HUES64 (cell line): ENCODE measurements around the gene ORM2. TPM values are rescaled to one million over a fixed set of nuclear protein-coding genes. Genes with fewer than 3 reads are reported as not detected.
"Not testable (repeated sequence)": the region's sequence is repeated elsewhere in the genome, so short reads cannot be mapped to it uniquely, and the experiment has no call there.

Experiments used
- H3K27ac ChIP-seq: 2 replicates; pipeline ENCODE4 v1.7.0; 2013; ENCODE audit warnings: low read depth, low read length, inconsistent platforms
- H3K27me3 ChIP-seq: 2 replicates; pipeline ENCODE4 v1.6.1; 2013; ENCODE audit warnings: mild to moderate bottlenecking, low read length; ENCODE audit not compliant: insufficient read depth
- H3K36me3 ChIP-seq: 2 replicates; pipeline ENCODE4 v1.6.1; 2013; ENCODE audit warnings: mild to moderate bottlenecking, low read length; ENCODE audit not compliant: insufficient read depth
- H3K4me1 ChIP-seq: 2 replicates; pipeline ENCODE4 v1.6.1; 2013; ENCODE audit warnings: mild to moderate bottlenecking, low read length, moderate library complexity; ENCODE audit not compliant: insufficient read depth
- H3K4me3 ChIP-seq: 2 replicates; pipeline ENCODE4 v1.5.1; 2013; ENCODE audit warnings: mild to moderate bottlenecking, low read length, moderate library complexity
- H3K9ac ChIP-seq: 2 replicates; pipeline ENCODE4 v1.6.1; 2013; ENCODE audit warnings: mild to moderate bottlenecking, low read depth, low read length
- H3K9me3 ChIP-seq: 2 replicates; pipeline ENCODE4 v1.6.1; 2013; ENCODE audit warnings: low read depth, low read length; ENCODE audit not compliant: insufficient read depth
- WGBS: fragments of 150-250, 120-280 bp; methylation state at CpG from one replicate; pipeline ENCODE4 v1.1.7; 2013; ENCODE audit warnings: missing lambda C conversion rate; 5-methylcytosine and 5-hydroxymethylcytosine counted together
- polyA plus RNA-seq, 2 experiments: library from polyadenylated mRNA; stranded (reverse); fragments of 50-300 nt; gene quantifications; one replicate each; pipeline ENCODE4 v1.2.3, GENCODE V29; 2013

Gene ORM2
- polyA plus RNA-seq (2013, experiment 1 of 2) = 1.3 TPM
- polyA plus RNA-seq (2013, experiment 2 of 2) = 0.82 TPM

- H3K9me3 ChIP-seq, H3K27me3 ChIP-seq, H3K27ac ChIP-seq, H3K4me1 ChIP-seq, H3K36me3 ChIP-seq, H3K9ac ChIP-seq, H3K4me3 ChIP-seq: not testable (repeated sequence)
- WGBS = 83% methylated on average over 1 of the region's 10 CpGs
These were observed at the start of gene ORM2 for GRCh38 chr9:114329625-114330022. Gene ORM2, plus strand, starts transcription at chr9:114329869. Its CDS starts 36 bp downstream, at chr9:114329905.

DNA sequence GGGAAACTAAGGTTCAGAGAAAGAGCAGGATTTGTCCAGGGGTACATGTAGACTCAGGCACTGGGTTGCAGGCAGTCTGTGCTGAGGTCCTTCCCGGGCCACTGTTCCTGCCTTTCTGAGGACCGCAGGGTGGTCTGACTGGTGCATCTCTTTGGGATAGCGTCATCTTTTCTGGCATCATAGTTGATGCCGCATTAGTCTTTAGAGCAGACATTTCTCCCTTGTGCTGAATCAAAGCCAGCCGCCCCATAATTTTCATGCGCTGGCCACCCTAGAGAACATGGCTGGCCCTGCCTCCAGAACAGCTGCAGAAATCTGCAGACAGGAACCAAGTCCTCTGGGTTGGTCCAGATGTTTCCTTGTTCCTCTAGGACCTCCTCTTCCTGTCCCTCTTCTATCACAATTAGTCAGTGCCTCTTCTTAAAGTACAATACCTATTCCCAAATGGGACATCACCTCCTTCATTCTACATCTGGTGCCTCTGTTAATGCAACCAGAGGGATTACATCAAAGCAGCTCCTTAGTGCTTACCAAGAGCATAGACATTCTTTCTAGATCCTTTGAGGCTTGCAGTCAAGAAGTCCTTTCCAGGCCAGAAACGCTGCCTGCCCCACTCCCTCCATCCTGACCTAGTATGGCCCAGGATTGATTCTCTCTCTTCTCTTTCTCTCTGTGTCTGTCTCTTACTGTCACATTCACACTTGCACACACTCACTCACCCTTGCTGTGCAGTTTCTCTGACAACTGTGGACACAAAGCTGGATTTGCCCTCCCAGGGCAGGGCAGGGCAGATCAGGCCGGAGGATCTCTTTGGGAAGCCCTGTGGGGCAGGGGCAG is 48.8 kb upstream of the ORM2 start:
- WGBS = 96% methylated on average over 8 of the region's 8 CpGs
- H3K36me3 ChIP-seq = peaks cover 6% of the 10 kb centered on the region
- H3K4me3 ChIP-seq = no peak overlapping the region
- no peaks in the 10 kb centered on the region for H3K27me3 ChIP-seq
- H3K27ac ChIP-seq = no peak overlapping the region
- H3K9me3 ChIP-seq = no peaks in the 10 kb centered on the region
- no peak overlapping the region for H3K9ac ChIP-seq
- H3K4me1 ChIP-seq = peaks cover 2% of the 10 kb centered on the region; the same call in 1 of the 2 replicates

- no peaks in the 10 kb centered on the region for H3K9me3 ChIP-seq
- peaks cover 4% of the 10 kb centered on the region; the same call in 1 of the 2 replicates for H3K36me3 ChIP-seq
- no peak overlapping the region for H3K27ac ChIP-seq
- H3K27me3 ChIP-seq = no peaks in the 10 kb centered on the region
- H3K4me1 ChIP-seq = peaks cover 3% of the 10 kb centered on the region; the same call in 1 of the 2 replicates
- no peak overlapping the region for H3K9ac ChIP-seq
- no peak overlapping the region for H3K4me3 ChIP-seq
- whole genome bisulfite sequencing = 94% methylated on average over 12 of the region's 12 CpGs
These were observed 48.1 kb upstream of the ORM2 start for GRCh38 chr9:114281473-114282103.

GRCh38 chr9:114282104-114282485 is 47.6 kb upstream of the ORM2 start:
- peaks cover 4% of the 10 kb centered on the region; the same call in 1 of the 2 replicates for H3K36me3 ChIP-seq
- no peaks in the 10 kb centered on the region for H3K9me3 ChIP-seq
- WGBS = 89% methylated on average over 10 of the region's 10 CpGs
- no peaks in the 10 kb centered on the region for H3K27me3 ChIP-seq
- H3K9ac ChIP-seq = no peak overlapping the region
- no peak overlapping the region for H3K4me3 ChIP-seq
- no peak overlapping the region for H3K27ac ChIP-seq
- H3K4me1 ChIP-seq = peaks cover 3% of the 10 kb centered on the region; the same call in 1 of the 2 replicates

- Histone ChIP-seq H3K27me3 (no peaks in the 10 kb centered on the region), H3K9ac (no peak overlapping the region), H3K9me3 (no peaks in the 10 kb centered on the region), H3K4me1 (peaks cover 3% of the 10 kb centered on the region; the same call in 1 of the 2 replicates), H3K36me3 (peaks cover 4% of the 10 kb centered on the region; the same call in 1 of the 2 replicates), H3K4me3 (no peak overlapping the region), H3K27ac (no peak overlapping the region)
- WGBS = 94% methylated on average over 6 of the region's 6 CpGs
These were observed 47.2 kb upstream of the ORM2 start for GRCh38 chr9:114282507-114282906.

DNA sequence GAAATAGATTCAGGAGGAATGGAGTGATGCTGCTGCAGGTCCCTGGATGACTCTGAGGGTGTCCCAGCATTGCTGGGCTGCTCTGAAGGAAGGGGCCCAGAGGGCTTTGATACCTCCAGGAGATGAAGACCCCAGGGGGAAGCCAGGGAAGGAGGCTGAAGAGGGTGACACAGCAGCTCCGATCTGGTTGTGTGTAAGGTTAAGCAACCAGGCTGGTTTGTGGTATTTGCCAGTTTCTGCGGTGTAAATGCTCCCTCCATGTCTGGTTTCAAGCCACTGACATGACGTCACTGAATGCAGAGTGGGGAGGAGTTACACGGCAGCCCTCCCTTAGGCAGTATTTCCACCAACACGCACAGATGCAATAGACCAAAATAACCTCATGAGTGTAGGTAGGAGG is 46.7 kb upstream of the ORM2 start:
- H3K9me3 ChIP-seq = no peaks in the 10 kb centered on the region
- peaks cover 4% of the 10 kb centered on the region; the same call in 1 of the 2 replicates for H3K36me3 ChIP-seq
- WGBS = 81% methylated on average over 5 of the region's 5 CpGs
- no peaks in the 10 kb centered on the region for H3K27me3 ChIP-seq
- H3K4me3 ChIP-seq = no peak overlapping the region
- H3K9ac ChIP-seq = no peak overlapping the region
- H3K27ac ChIP-seq = no peak overlapping the region
- peaks cover 5% of the 10 kb centered on the region for H3K4me1 ChIP-seq

DNA sequence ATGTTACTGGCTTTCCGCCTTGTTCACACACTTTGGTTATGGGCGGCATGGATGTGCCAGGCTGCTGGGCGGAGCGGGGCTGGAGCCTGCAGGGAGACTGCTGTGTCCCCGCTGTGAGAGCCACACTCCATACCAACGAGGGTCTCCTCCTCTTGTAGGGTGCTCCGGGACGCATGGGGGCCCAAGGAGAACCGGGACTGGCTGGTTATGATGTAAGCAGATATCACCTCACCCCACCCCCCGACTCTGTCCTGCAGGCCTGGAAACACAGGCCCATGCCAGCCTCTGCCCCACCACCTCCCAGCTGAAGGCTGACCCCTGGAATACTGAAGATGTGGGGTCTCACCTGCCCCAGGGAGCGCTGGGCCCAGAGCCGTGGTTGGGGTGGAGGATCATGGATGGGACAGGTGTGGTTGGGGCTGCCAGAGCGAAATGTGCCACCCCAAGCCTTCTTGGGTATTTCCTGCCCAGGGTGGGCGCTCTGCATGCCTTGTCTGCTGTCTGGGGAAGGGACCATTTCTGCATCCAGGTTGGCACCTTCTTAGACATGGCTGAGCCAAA is 46.0 kb upstream of the ORM2 start:
- H3K27ac ChIP-seq = no peak overlapping the region
- H3K9me3 ChIP-seq = no peaks in the 10 kb centered on the region
- 92% methylated on average over 14 of the region's 14 CpGs for WGBS
- no peaks in the 10 kb centered on the region for H3K27me3 ChIP-seq
- H3K4me3 ChIP-seq = no peak overlapping the region
- H3K4me1 ChIP-seq = peaks cover 12% of the 10 kb centered on the region
- peaks cover 4% of the 10 kb centered on the region; the same call in 1 of the 2 replicates for H3K36me3 ChIP-seq
- no peak overlapping the region for H3K9ac ChIP-seq

DNA sequence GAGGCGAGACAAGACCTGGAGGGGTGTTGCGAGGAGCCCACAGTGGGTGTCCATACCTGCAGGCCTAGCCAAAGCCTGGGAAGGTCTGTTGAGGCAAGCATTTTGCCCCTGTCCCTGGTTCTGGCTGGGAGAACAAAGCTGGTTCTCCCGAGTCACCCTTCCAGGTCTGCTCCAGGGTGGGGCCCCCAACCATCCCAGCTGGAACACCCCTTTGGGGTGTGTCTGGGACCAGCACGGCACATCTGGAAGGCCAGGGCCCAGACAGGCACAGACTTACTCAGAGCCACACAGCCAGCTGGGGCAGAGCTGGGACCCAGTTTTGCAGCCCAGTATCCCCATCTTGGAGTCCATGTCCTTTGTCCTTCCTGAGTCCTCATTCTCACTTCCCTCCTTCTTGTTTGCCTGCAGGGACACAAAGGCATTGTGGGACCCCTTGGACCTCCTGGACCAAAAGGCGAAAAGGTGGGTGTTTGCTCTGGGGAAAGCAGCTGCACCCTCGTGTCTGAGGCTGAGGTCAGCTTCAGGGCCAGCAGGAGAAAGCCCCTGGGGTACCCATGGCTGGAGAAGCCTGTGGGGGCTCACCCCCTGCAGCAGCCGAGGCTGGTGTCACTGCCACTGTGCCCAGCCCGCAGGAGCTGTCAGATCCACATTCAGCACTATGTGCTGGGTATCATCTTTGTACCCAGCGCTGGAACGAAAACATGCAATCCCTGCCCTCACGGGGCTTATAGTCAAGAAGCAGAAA is 45.2 kb upstream of the ORM2 start:
- Histone ChIP-seq H3K36me3 (peaks cover 4% of the 10 kb centered on the region; the same call in 1 of the 2 replicates), H3K27me3 (no peaks in the 10 kb centered on the region), H3K27ac (no peak overlapping the region), H3K9ac (no peak overlapping the region), H3K4me1 (peaks cover 13% of the 10 kb centered on the region), H3K9me3 (no peaks in the 10 kb centered on the region), H3K4me3 (no peak overlapping the region)
- 88% methylated on average over 11 of the region's 11 CpGs for WGBS

- H3K27me3 ChIP-seq = no peaks in the 10 kb centered on the region
- H3K27ac ChIP-seq = no peak overlapping the region; the same call in 1 of the 2 replicates
- peaks cover 4% of the 10 kb centered on the region; the same call in 1 of the 2 replicates for H3K36me3 ChIP-seq
- no peak overlapping the region for H3K4me3 ChIP-seq
- peaks cover 13% of the 10 kb centered on the region for H3K4me1 ChIP-seq
- no peak overlapping the region for H3K9ac ChIP-seq
- WGBS = 57% methylated on average over 20 of the region's 20 CpGs
- no peaks in the 10 kb centered on the region for H3K9me3 ChIP-seq
These were observed 44.4 kb upstream of the ORM2 start for GRCh38 chr9:114285166-114285867.

DNA sequence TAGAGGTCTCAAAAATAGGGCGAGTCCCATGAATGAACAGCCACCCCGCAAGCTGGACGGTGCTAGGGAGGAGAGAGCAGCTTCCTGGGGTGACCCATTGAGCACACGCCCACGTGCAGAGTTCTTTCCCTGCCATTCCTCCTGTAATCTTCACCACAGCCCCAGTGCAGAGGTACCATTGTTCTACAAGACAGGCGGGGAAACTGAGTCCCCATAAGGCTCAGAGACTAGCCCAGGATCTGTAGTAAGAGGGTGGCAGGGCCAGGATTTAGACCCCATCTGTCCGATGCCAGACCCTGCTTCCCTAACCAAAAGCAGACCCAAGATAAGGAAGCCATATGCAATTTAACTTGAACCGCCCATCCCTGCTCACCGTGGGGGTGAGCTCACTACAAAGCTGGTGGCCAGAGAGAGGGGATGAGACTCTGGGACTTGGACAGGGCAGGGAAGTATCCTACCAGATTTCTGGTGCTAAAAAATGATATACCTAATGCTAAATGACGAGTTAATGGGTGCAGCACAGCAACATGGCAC is 43.5 kb upstream of the ORM2 start:
- no peaks in the 10 kb centered on the region for H3K9me3 ChIP-seq
- H3K9ac ChIP-seq = no peak overlapping the region
- H3K36me3 ChIP-seq = peaks cover 4% of the 10 kb centered on the region; the same call in 1 of the 2 replicates
- H3K27ac ChIP-seq = no peak overlapping the region
- H3K27me3 ChIP-seq = no peaks in the 10 kb centered on the region
- 89% methylated on average over 9 of the region's 10 CpGs for WGBS
- H3K4me3 ChIP-seq = no peak overlapping the region
- H3K4me1 ChIP-seq = peaks cover 13% of the 10 kb centered on the region
